Measurements from ENCODE around the gene RER1. TPM values are rescaled to one million over a fixed set of nuclear protein-coding genes. Genes with fewer than 3 reads are reported as not detected.

Gene RER1
- total RNA-seq, 1 experiment from 2014 or later = 79.8 TPM

- ChIA-PET CTCF (interaction anchor here (0.7 to 1.3 kb wide), 2 partner anchors 118 to 217 kb away, joined by 3 to 5 read pairs; partner anchors contain the start of genes FAAP20 and HES5), POLR2A (no interaction called here)
- Mint-ChIP-seq H3K36me3 (peaks cover 8% of the 10 kb centered on the region; the same call in 1 of the 2 replicates), H3K27me3 (ENCODE audit: low read depth) (no peaks in the 10 kb centered on the region; the same call in 1 of the 2 replicates), H3K4me1 (peaks cover 16% of the 10 kb centered on the region), H3K4me3 (peak overlapping the region; percentile 83), H3K9me3 (no peaks in the 10 kb centered on the region), H3K27ac (peak overlapping the region; percentile 63; the same call in 1 of the 2 replicates)
- ATAC-seq = peak; percentile 4
- TF ChIP-seq MAX (CRISPR knock-in tag; IDR thresholded peaks at IDR 0.05) (0 out of 2 replicates have a peak, but pooled peaks have one; percentile 11), ZBTB21 (CRISPR knock-in tag; IDR thresholded peaks at IDR 0.05; ENCODE audit: borderline replicate concordance) (0 out of 2 replicates have a peak, but pooled peaks have one; percentile 33), NR3C1 (CRISPR knock-in tag; conservative IDR thresholded peaks at IDR 0.05; ENCODE audit: low read depth) (0 out of 2 replicates have a peak, but pooled peaks have one; percentile 74), HMGXB4 (CRISPR knock-in tag; IDR thresholded peaks at IDR 0.05) (no peak), JUN (CRISPR knock-in tag; IDR thresholded peaks at IDR 0.05) (0 out of 2 replicates have a peak, but pooled peaks have one; percentile 66), ELF4 (CRISPR knock-in tag; IDR thresholded peaks at IDR 0.05; ENCODE audit: low read depth) (no peak), KAT7 (CRISPR knock-in tag; IDR thresholded peaks at IDR 0.05; ENCODE audit: borderline replicate concordance) (0 out of 2 replicates have a peak, but pooled peaks have one; percentile 74), NFATC4 (CRISPR knock-in tag; IDR thresholded peaks at IDR 0.05) (no peak), TEAD1 (CRISPR knock-in tag; IDR thresholded peaks at IDR 0.05) (no peak; the same call in 1 of the 2 replicates), ARID4B (CRISPR knock-in tag; IDR thresholded peaks at IDR 0.05; ENCODE audit: borderline replicate concordance) (0 out of 2 replicates have a peak, but pooled peaks have one; percentile 25), OVOL2 (CRISPR knock-in tag; IDR thresholded peaks at IDR 0.05; ENCODE audit: borderline replicate concordance) (no peak), EMX1 (CRISPR knock-in tag; IDR thresholded peaks at IDR 0.05) (no peak), ATF1 (CRISPR knock-in tag; IDR thresholded peaks at IDR 0.05) (no peak)
- TF ChIP-seq, protein P1, sequence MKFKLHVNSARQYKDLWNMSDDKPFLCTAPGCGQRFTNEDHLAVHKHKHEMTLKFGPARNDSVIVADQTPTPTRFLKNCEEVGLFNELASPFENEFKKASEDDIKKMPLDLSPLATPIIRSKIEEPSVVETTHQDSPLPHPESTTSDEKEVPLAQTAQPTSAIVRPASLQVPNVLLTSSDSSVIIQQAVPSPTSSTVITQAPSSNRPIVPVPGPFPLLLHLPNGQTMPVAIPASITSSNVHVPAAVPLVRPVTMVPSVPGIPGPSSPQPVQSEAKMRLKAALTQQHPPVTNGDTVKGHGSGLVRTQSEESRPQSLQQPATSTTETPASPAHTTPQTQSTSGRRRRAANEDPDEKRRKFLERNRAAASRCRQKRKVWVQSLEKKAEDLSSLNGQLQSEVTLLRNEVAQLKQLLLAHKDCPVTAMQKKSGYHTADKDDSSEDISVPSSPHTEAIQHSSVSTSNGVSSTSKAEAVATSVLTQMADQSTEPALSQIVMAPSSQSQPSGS (CRISPR knock-in tag; IDR thresholded peaks at IDR 0.05; ENCODE audit: borderline replicate concordance, low read depth) = no peak
- DNase-seq (ENCODE audit: low spot score) = peak; percentile 32
These were observed 20.3 kb downstream of the RER1 start for GRCh38 chr1:2411801-2412394.

DNA sequence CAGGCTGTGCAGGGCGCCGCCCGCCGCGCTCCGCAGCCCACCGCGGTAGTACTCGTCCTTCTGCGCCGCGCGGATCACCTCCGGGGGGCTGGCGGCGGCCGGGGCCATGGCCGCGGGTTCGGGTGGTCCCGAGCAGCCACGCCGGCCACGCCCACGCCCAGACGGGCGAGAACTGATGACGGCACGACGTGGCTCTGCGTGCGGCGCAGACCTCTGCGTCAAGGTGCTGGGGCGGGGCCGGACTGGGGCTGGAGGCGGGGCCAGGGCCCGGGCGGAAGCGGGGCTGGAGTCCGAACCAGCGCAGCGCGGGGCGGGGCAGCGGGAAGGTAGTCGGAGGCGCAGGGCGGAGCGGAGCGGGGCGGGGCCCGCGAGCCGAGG is 20.7 kb downstream of the RER1 start, which contains the start of gene PEX10:
PEX10 (minus strand) TSS at position 170 of the 378 bp plus-strand sequence; CDS start at position 108, 62 bp downstream.
- H3K27me3 Mint-ChIP-seq (ENCODE audit: low read depth) = no peaks in the 10 kb centered on the region; the same call in 1 of the 2 replicates
- H3K36me3 Mint-ChIP-seq = peaks cover 8% of the 10 kb centered on the region; the same call in 1 of the 2 replicates
- ATAC-seq = peak; percentile 86
- ChIA-PET CTCF (interaction anchor here (1.0 to 1.8 kb wide), 6 partner anchors 31 to 218 kb away, joined by 4 to 9 read pairs (median 6); partner anchors contain the start of genes FAAP20 and PANK4), POLR2A (no interaction called here)
- DNase-seq (ENCODE audit: low spot score) = peak; percentile 99
- H3K9me3 Mint-ChIP-seq = no peaks in the 10 kb centered on the region
- H3K4me1 Mint-ChIP-seq = peaks cover 16% of the 10 kb centered on the region
- H3K27ac Mint-ChIP-seq = peak within 1 kb of the TSS; percentile 63; the same call in 1 of the 2 replicates
- peak within 1 kb of the TSS; percentile 83 for H3K4me3 Mint-ChIP-seq
- TF ChIP-seq ATF3 (CRISPR knock-in tag; conservative IDR thresholded peaks at IDR 0.05) = no peak
- 0 out of 2 replicates have a peak, but pooled peaks have one; percentile 79 for TF ChIP-seq NR3C1 (CRISPR knock-in tag; conservative IDR thresholded peaks at IDR 0.05; ENCODE audit: low read depth)
- TF ChIP-seq SMAD4 (CRISPR knock-in tag; IDR thresholded peaks at IDR 0.05) = no peak
- peak; percentile 86 for TF ChIP-seq CREB1 (CRISPR knock-in tag; IDR thresholded peaks at IDR 0.05)
- peak; percentile 34; the same call in 1 of the 2 replicates for TF ChIP-seq USF2 (CRISPR knock-in tag; IDR thresholded peaks at IDR 0.05)
- TF ChIP-seq FOXJ3 (CRISPR knock-in tag; IDR thresholded peaks at IDR 0.05; ENCODE audit: borderline replicate concordance) = no peak
- no peak for TF ChIP-seq TEAD4 (CRISPR knock-in tag; IDR thresholded peaks at IDR 0.05)
- TF ChIP-seq E2F5 (CRISPR knock-in tag; IDR thresholded peaks at IDR 0.05) = peak; percentile 79; the same call in 1 of the 2 replicates
- no peak for TF ChIP-seq TCF7 (CRISPR knock-in tag; IDR thresholded peaks at IDR 0.05; ENCODE audit: low read depth)
- no peak for TF ChIP-seq ZNF317 (CRISPR knock-in tag; IDR thresholded peaks at IDR 0.05; ENCODE audit: borderline replicate concordance, low read depth)

Measured in WTC11 (cell line).